K562 (cell line): ENCODE data around the gene KCP. TPM values are rescaled to one million over a fixed set of nuclear protein-coding genes. Genes with fewer than 3 reads are reported as not detected.

Experiments used
- GTF2B ChIP-seq: IDR thresholded peaks from 2 replicates; pipeline ENCODE4 v1.6.1; 2011; ENCODE audit not compliant: insufficient read length; ENCODE audit errors: extremely low read depth
- HES1 ChIP-seq: fragments of 450-650 bp; IDR thresholded peaks from 2 replicates; pipeline ENCODE4 v1.6.1; 2016; ENCODE audit warnings: low read depth, mild to moderate bottlenecking, moderate library complexity
- IRF1 ChIP-seq: sonication (generic); formaldehyde crosslinking; IDR thresholded peaks from 2 replicates; pipeline ENCODE4 v1.8.0; 2022; ENCODE audit warnings: missing genetic modification reagents, mild to moderate bottlenecking, borderline replicate concordance
- MCM2 ChIP-seq: fragments of 450-650 bp; IDR thresholded peaks from 2 replicates; pipeline ENCODE4 v1.6.1; 2017; ENCODE audit warnings: low read depth, mild to moderate bottlenecking
- MXD1 ChIP-seq: fragments of 250-450 bp; sonication (Bioruptor Pico); IDR thresholded peaks from 2 replicates; pipeline ENCODE4 v1.8.0; 2021; ENCODE audit warnings: borderline replicate concordance, mild to moderate bottlenecking, moderate library complexity; ENCODE audit not compliant: poor library complexity, severe bottlenecking
- PHB ChIP-seq: fragments of 250-450 bp; sonication (Bioruptor Pico); IDR thresholded peaks from 2 replicates; pipeline ENCODE4 v1.5.0; 2021
- PRPF4 ChIP-seq: fragments of 200-400 bp; formaldehyde crosslinking; IDR thresholded peaks from one replicate; pipeline ENCODE4 v1.6.1; 2017; ENCODE audit warnings: low read length, low read depth, mild to moderate bottlenecking; ENCODE audit not compliant: insufficient read depth, poor library complexity, severe bottlenecking
- PURB ChIP-seq: sonication (generic); formaldehyde crosslinking; IDR thresholded peaks from 2 replicates; pipeline ENCODE4 v1.9.0; 2021; ENCODE audit warnings: low read depth, mild to moderate bottlenecking, missing genetic modification reagents
- THAP7 ChIP-seq: fragments of 250-450 bp; sonication (Bioruptor Pico); IDR thresholded peaks from 2 replicates; pipeline ENCODE4 v1.5.0; 2021
- ZBTB40 ChIP-seq, 2 experiments: fragments of 450-650 bp in 1 of 2; sonication (generic) in 1 of 2; formaldehyde crosslinking in 1 of 2; IDR thresholded peaks; 2 replicates each; pipeline versions ENCODE4 v1.7.1 to v1.9.0; 2016 to 2022; ENCODE audit warnings: inconsistent platforms in 1 of 2, mild to moderate bottlenecking in 1 of 2, missing genetic modification reagents in 1 of 2
- polyA plus RNA-seq, 8 experiments: library from polyadenylated mRNA; depleted of rRNA in 4 of 8; stranded (reverse) in 5 of 8; unstranded in 3 of 8; fragments of >200 nt; fragmentation: Nextera tagmentation in 2 of 8; fragmentation: Illumina TruSeq in 1 of 8; extraction: Ambion mirVana in 2 of 8; extraction: Trizol in 1 of 8; gene quantifications; 2 replicates each; pipeline versions ENCODE4 v1.2.1 to v1.2.3, GENCODE V29; 2011 to 2014; ENCODE audit warnings: inconsistent platforms in 1 of 8, missing spikeins in 1 of 8
- total RNA-seq, 7 experiments: library from RNA; depleted of rRNA in 6 of 7; stranded (reverse); fragments of >200 nt in 6 of 7; fragmentation: Illumina TruSeq in 2 of 7; extraction: Trizol in 2 of 7; gene quantifications; 2 replicates each; pipeline versions ENCODE4 v1.2.1 to v1.2.3, GENCODE V29; 2011 to 2021; ENCODE audit warnings: low replicate concordance in 1 of 7

The KCP gene
- total and polyA plus RNA-seq, 9 of the 15 experiments (the other 6 are each of a cell fraction or from before 2014, with no cell fraction given): 0.06 to 0.17 (median 0.12) TPM; not detected in 3

- TF ChIP-seq ZBTB40 (IDR thresholded peaks at IDR 0.05) (no peak), ZBTB40 (CRISPR knock-in tag; IDR thresholded peaks at IDR 0.05) (no peak), GTF2B (no peak), PRPF4 (no peak), MCM2 (no peak), IRF1 (CRISPR knock-in tag) (no peak), HES1 (peak; percentile 84), THAP7 (CRISPR knock-in tag) (0 out of 2 replicates have a peak, but pooled peaks have one; percentile 80), MXD1 (CRISPR knock-in tag) (no peak), PURB (CRISPR knock-in tag) (no peak), PHB (CRISPR knock-in tag) (no peak)
Measured at GRCh38 chr7:128860158-128861073, 50.1 kb downstream of the KCP start (continued).
